Natural killer cell (primary cell): ENCODE measurements around the gene TMEM259. TPM values are rescaled to one million over a fixed set of nuclear protein-coding genes. Genes with fewer than 3 reads are reported as not detected.

ENCODE experiments used
- ATAC-seq, 3 donors: fragments of 150-1000 bp in 2 of 3; fragments of 200-7000 bp in 1 of 3; cut with Tn5 transposase; 1 replicate in 1 of 3; 2 replicates in 2 of 3; pipeline ENCODE4 v1.10.0; 2021; ENCODE audit warnings: mild to moderate bottlenecking in 2 of 3, moderate library complexity in 2 of 3
- DNase-seq, 2 donors: peaks; one replicate each; pipeline versions ENCODE4 v3.0.0 to v3.0.0-alpha.2; 2013 to 2021; ENCODE audit warnings: mixed read lengths in 1 of 2
- H3K27ac ChIP-seq: one replicate; pipeline ENCODE4 v1.5.1; 2013; ENCODE audit warnings: mild to moderate bottlenecking, low read length
- H3K27me3 ChIP-seq: one replicate; pipeline ENCODE4 v1.6.1; 2013; ENCODE audit warnings: low read length; ENCODE audit not compliant: control insufficient read depth, insufficient read depth
- H3K36me3 ChIP-seq: one replicate; pipeline ENCODE4 v1.6.1; 2013; ENCODE audit warnings: low read length; ENCODE audit not compliant: control insufficient read depth, insufficient read depth
- H3K4me1 ChIP-seq: one replicate; pipeline ENCODE4 v1.6.1; 2013; ENCODE audit warnings: low read length; ENCODE audit not compliant: control insufficient read depth, insufficient read depth
- H3K4me3 ChIP-seq: one replicate; pipeline ENCODE4 v1.5.1; 2013; ENCODE audit warnings: low read length
- H3K9me3 ChIP-seq: one replicate; pipeline ENCODE4 v1.6.1; 2013; ENCODE audit warnings: low read length; ENCODE audit not compliant: control insufficient read depth, insufficient read depth
- H3K27ac Mint-ChIP-seq, 2 donors: one replicate each; pipeline ENCODE4 v1.8.0; 2022; ENCODE audit warnings: mild to moderate bottlenecking in 2 of 2, mixed read lengths in 2 of 2, moderate library complexity in 1 of 2
- H3K27me3 Mint-ChIP-seq, 2 donors: one replicate each; pipeline ENCODE4 v1.8.0; 2022; ENCODE audit warnings: low read depth in 2 of 2, mixed read lengths in 2 of 2
- H3K36me3 Mint-ChIP-seq: one replicate; pipeline ENCODE4 v1.8.0; 2022; ENCODE audit warnings: mixed read lengths
- H3K4me1 Mint-ChIP-seq, 2 donors: one replicate each; pipeline ENCODE4 v1.8.0; 2022; ENCODE audit warnings: mixed read lengths in 2 of 2
- H3K4me3 Mint-ChIP-seq: one replicate; pipeline ENCODE4 v1.8.0; 2022; ENCODE audit warnings: mild to moderate bottlenecking, moderate library complexity, mixed read lengths
- H3K9me3 Mint-ChIP-seq, 2 donors: one replicate each; pipeline ENCODE4 v1.8.0; 2022; ENCODE audit warnings: mixed read lengths in 2 of 2
- WGBS: methylation state at CpG from one replicate; pipeline ENCODE4 v1.1.7; 2013; ENCODE audit warnings: missing lambda C conversion rate; ENCODE audit not compliant: insufficient coverage; 5-methylcytosine and 5-hydroxymethylcytosine counted together
- intact Hi-C: fragments of 100-400 bp; cut with micrococcal nuclease; formaldehyde crosslinking; loops from one replicate; pipeline ENCODE4 v1.14.2; 2022
- total RNA-seq, 4 donors: library from RNA; stranded (reverse); fragments of 120-200 nt in 1 of 4; gene quantifications; one replicate each; pipeline versions ENCODE4 v1.2.3 to v1.2.4, GENCODE V29; 2013 to 2022
- TF ChIP-seq, protein P1 (sequence below): fragments of 200-600 bp; IDR thresholded peaks from one replicate; pipeline ENCODE4 v1.8.0; 2022; ENCODE audit warnings: antibody characterized with exemption

TMEM259 gene
- total RNA-seq, 3 donors from 2014 or later (not counting 1 experiment from before 2014, with no cell fraction given): 310 to 354 (median 317) TPM

DNA sequence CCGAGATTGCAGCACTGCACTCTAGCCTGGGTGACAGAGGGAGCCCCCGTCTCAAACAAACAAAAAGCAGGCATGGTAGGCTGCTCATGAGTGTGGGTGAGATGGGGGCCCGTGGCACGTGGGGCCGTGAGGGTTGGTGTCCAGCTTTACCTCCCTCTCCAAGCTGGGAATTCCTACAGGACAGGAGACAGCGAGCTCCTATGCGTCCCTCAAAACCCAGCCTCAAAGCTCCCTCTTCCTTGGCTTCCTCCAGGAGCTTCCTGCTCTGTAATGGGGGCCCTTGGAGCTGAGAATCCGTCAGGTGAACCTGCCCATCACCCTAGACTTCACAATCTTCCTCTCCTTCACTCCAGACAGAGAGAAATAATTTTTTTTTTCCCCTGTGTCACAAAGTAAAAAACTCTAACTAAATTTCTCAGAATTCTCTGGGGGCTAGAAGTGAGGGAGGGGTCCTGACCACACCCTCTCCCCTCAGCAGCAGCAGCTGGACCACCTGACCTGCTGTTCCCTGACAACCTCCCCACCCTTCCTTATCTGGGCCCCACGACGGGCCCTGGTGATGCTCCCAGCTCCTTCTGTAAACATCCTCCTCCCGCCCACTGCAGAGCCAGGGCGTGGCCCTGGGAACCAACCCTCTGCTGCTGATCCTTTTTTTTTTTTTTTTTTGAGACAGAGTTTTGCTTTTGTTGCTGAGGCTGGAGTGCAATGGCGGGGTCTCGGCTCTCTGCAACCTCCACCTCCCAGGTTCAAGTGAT is 58.9 kb downstream of the TMEM259 start:
- H3K9me3 ChIP-seq: no peaks in the 10 kb centered on the region
- no peak overlapping the region for H3K4me3 ChIP-seq
- no peaks in the 10 kb centered on the region for H3K4me1 ChIP-seq
- H3K27ac ChIP-seq: no peak overlapping the region
- TF ChIP-seq, protein P1, sequence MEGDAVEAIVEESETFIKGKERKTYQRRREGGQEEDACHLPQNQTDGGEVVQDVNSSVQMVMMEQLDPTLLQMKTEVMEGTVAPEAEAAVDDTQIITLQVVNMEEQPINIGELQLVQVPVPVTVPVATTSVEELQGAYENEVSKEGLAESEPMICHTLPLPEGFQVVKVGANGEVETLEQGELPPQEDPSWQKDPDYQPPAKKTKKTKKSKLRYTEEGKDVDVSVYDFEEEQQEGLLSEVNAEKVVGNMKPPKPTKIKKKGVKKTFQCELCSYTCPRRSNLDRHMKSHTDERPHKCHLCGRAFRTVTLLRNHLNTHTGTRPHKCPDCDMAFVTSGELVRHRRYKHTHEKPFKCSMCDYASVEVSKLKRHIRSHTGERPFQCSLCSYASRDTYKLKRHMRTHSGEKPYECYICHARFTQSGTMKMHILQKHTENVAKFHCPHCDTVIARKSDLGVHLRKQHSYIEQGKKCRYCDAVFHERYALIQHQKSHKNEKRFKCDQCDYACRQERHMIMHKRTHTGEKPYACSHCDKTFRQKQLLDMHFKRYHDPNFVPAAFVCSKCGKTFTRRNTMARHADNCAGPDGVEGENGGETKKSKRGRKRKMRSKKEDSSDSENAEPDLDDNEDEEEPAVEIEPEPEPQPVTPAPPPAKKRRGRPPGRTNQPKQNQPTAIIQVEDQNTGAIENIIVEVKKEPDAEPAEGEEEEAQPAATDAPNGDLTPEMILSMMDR: no peak
- intact Hi-C loops: no loop called here
- ATAC-seq (no peak), DNase-seq (no peak)
- H3K27me3 Mint-ChIP-seq: no peaks in the 10 kb centered on the region
- H3K4me3 Mint-ChIP-seq: no peak overlapping the region
- no peak overlapping the region for H3K27ac Mint-ChIP-seq
- 87% methylated on average over 12 of the region's 14 CpGs for WGBS
- H3K4me1 Mint-ChIP-seq: no peaks in the 10 kb centered on the region
- H3K27me3 ChIP-seq: no peaks in the 10 kb centered on the region
- no peaks in the 10 kb centered on the region for H3K9me3 Mint-ChIP-seq
- no peaks in the 10 kb centered on the region for H3K36me3 Mint-ChIP-seq
- H3K36me3 ChIP-seq: peaks cover 12% of the 10 kb centered on the region

DNA sequence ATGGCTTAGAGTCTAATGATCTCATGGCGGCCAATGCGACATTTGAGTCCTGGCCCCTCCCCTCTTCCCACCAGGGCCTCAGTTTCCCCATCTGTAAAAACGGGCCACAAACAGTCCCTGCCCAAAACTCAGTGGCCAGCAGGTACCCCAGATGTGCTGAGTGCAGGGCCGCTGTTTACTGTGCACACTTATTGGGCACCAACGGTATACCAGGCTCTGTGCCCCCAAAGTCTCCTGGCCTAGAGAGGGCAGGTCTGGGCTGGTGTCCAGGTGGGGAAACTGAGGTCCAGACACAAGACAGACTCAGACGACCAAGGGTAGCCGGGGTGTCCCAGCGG is 60.4 kb downstream of the TMEM259 start:
- H3K27ac Mint-ChIP-seq: no peak overlapping the region
- no peaks in the 10 kb centered on the region for H3K9me3 Mint-ChIP-seq
- H3K4me3 ChIP-seq: no peak overlapping the region
- H3K4me1 ChIP-seq: no peaks in the 10 kb centered on the region
- 86% methylated on average over 8 of the region's 8 CpGs for WGBS
- ATAC-seq (no peak), DNase-seq (no peak)
- no peaks in the 10 kb centered on the region for H3K4me1 Mint-ChIP-seq
- no peaks in the 10 kb centered on the region for H3K36me3 Mint-ChIP-seq
- H3K27me3 ChIP-seq: no peaks in the 10 kb centered on the region
- no peak overlapping the region for H3K27ac ChIP-seq
- H3K27me3 Mint-ChIP-seq: no peaks in the 10 kb centered on the region
- TF ChIP-seq, protein P1: no peak
- no peak overlapping the region for H3K4me3 Mint-ChIP-seq
- H3K9me3 ChIP-seq: no peaks in the 10 kb centered on the region
- intact Hi-C loops: no loop called here
- H3K36me3 ChIP-seq: peaks cover 7% of the 10 kb centered on the region

DNA sequence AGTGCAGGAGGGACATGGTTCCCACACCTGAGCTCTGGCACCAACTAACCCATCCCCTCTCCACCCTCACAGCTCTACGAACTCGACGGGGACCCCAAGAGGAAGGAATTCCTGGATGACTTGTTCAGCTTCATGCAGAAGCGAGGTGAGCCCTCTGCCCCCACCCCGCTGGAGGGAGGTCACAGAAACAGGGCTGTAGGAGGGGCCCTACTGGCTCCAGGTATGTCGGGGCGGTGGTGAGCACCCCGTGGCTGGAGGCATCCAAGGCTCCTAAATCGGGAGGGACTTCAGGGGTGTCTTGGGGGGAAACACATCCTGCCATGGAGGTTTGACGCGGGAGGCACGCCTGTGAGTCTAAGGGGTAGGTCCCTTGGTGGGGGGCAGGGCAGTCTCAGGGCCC is 60.9 kb downstream of the TMEM259 start:
- Mint-ChIP-seq H3K27me3 (no peaks in the 10 kb centered on the region), H3K27ac (no peak overlapping the region), H3K9me3 (no peaks in the 10 kb centered on the region), H3K4me1 (no peaks in the 10 kb centered on the region), H3K4me3 (no peak overlapping the region), H3K36me3 (no peaks in the 10 kb centered on the region)
- ATAC-seq: no peak
- no peak for DNase-seq
- TF ChIP-seq, protein P1: no peak
- no peaks in the 10 kb centered on the region for H3K27me3 ChIP-seq
- no peak overlapping the region for H3K4me3 ChIP-seq
- H3K9me3 ChIP-seq: no peaks in the 10 kb centered on the region
- peaks cover 4% of the 10 kb centered on the region for H3K36me3 ChIP-seq
- no peaks in the 10 kb centered on the region for H3K4me1 ChIP-seq
- intact Hi-C loops: no loop called here
- H3K27ac ChIP-seq: no peak overlapping the region
- WGBS: 70% methylated on average over 10 of the region's 12 CpGs

Other genes starting within 250 kb of the TMEM259 start
- gene PTBP1, start 223.7 kb downstream of the TMEM259 start, total RNA-seq: 100 to 1,000 TPM; 302 to 350 (median 345) TPM
- gene PLPPR3, start 199.2 kb downstream of the TMEM259 start, total RNA-seq: not detected
- gene AZU1, start 193.3 kb downstream of the TMEM259 start, total RNA-seq: 1 to 10 TPM in 2 of 3 donors, under 1 TPM in 1; 0.87 to 2.5 (median 1.8) TPM
- gene PRTN3, start 180.1 kb downstream of the TMEM259 start, total RNA-seq: under 1 TPM in 2 of 3 donors, not detected in 1; 0.36 to 0.73 TPM
- 1 to 10 TPM in 2 of 3 donors, not detected in 1; 1.7 to 1.8 TPM for gene ELANE, start 168.8 kb downstream of the TMEM259 start, total RNA-seq
- gene CFD, start 161.5 kb downstream of the TMEM259 start, total RNA-seq: 10 to 100 TPM in 2 of 3 donors, 1 to 10 TPM in 1; 2.9 to 47.5 (median 10.4) TPM
- gene MED16, start 127.9 kb downstream of the TMEM259 start, total RNA-seq: 10 to 100 TPM; 44.2 to 50.1 (median 44.7) TPM
- not detected for gene RNU6-9, start 127.6 kb downstream of the TMEM259 start, total RNA-seq
- gene R3HDM4, start 107.9 kb downstream of the TMEM259 start, total RNA-seq: 100 to 1,000 TPM in 1 of 3 donors, 10 to 100 TPM in 2; 88.7 to 106 (median 97.8) TPM
- under 1 TPM in 1 of 3 donors, not detected in 2; 0.31 TPM for gene KISS1R, start 103.8 kb downstream of the TMEM259 start, total RNA-seq
- 10 to 100 TPM; 15.9 to 24.6 (median 24.2) TPM for gene ARID3A, start 95.1 kb downstream of the TMEM259 start, total RNA-seq
- gene WDR18, start 36.8 kb downstream of the TMEM259 start, total RNA-seq: 10 to 100 TPM; 17.5 to 25.4 (median 22.7) TPM
- gene GRIN3B, start 20.7 kb downstream of the TMEM259 start, total RNA-seq: under 1 TPM in 2 of 3 donors, not detected in 1; 0.09 to 0.15 TPM
- not detected for gene RNU6-2, start 399 bp upstream of the TMEM259 start, total RNA-seq
- gene CNN2, start 5.5 kb upstream of the TMEM259 start, total RNA-seq: 100 to 1,000 TPM; 163 to 276 (median 179) TPM
- gene ABCA7, start 19.0 kb upstream of the TMEM259 start, total RNA-seq: 100 to 1,000 TPM in 2 of 3 donors, 10 to 100 TPM in 1; 73.3 to 149 (median 121) TPM
- 100 to 1,000 TPM; 535 to 601 (median 560) TPM for gene ARHGAP45, start 46.0 kb upstream of the TMEM259 start, total RNA-seq
- gene POLR2E, start 74.3 kb upstream of the TMEM259 start, total RNA-seq: 100 to 1,000 TPM in 1 of 3 donors, 10 to 100 TPM in 2; 77.3 to 105 (median 91.6) TPM
- gene GPX4, start 82.9 kb upstream of the TMEM259 start, total RNA-seq: 100 to 1,000 TPM; 108 to 126 (median 121) TPM
- 100 to 1,000 TPM in 1 of 3 donors, 10 to 100 TPM in 2; 92.0 to 106 (median 94.3) TPM for gene SBNO2, start 153.1 kb upstream of the TMEM259 start, total RNA-seq
- gene STK11, start 184.7 kb upstream of the TMEM259 start, total RNA-seq: 10 to 100 TPM; 51.5 to 61.1 (median 54.0) TPM
- gene CBARP, start 216.9 kb upstream of the TMEM259 start, total RNA-seq: under 1 TPM in 2 of 3 donors, not detected in 1; 0.14 to 0.41 TPM
- gene ATP5F1D, start 220.6 kb upstream of the TMEM259 start, total RNA-seq: 100 to 1,000 TPM in 2 of 3 donors, 10 to 100 TPM in 1; 88.6 to 119 (median 104) TPM
- gene MIDN, start 227.5 kb upstream of the TMEM259 start, total RNA-seq: 100 to 1,000 TPM; 296 to 367 (median 314) TPM
- 100 to 1,000 TPM; 410 to 454 (median 440) TPM for gene CIRBP, start 248.2 kb upstream of the TMEM259 start, total RNA-seq